SK-N-SH (cell line): ENCODE data around the gene HTRA2. TPM values are rescaled to one million over a fixed set of nuclear protein-coding genes. Genes with fewer than 3 reads are reported as not detected.

ENCODE experiments used
- CTCF ChIA-PET: fragments of 300-600, 350-600 bp; formaldehyde crosslinking; extraction: SDS; loops from one replicate; lab custom pipeline; 2021; lab: Yijun Ruan, JAX
- POLR2A ChIA-PET: fragments of 350-600 bp; sonication (Branson Sonifier 250); formaldehyde crosslinking; extraction: SDS; loops from one replicate; lab custom pipeline; 2020; ENCODE audit warnings: antibody characterized with exemption, inconsistent platforms; lab: Yijun Ruan, JAX
- DNase-seq: peaks from one replicate; pipeline ENCODE4 v3.0.0; 2012
- H2AFZ ChIP-seq: fragments of 200-600 bp; sonication (generic); 2 replicates; pipeline ENCODE4 v1.8.1; 2016; ENCODE audit warnings: antibody characterized with exemption, mild to moderate bottlenecking, low read depth
- H3F3A ChIP-seq: fragments of 200-600 bp; sonication (generic); replicated peaks from 2 replicates; pipeline ENCODE3; 2016; ENCODE audit warnings: antibody characterized with exemption, mild to moderate bottlenecking; ENCODE audit not compliant: insufficient read depth
- H3K27ac ChIP-seq, 2 experiments: fragments of 200-500 bp in 1 of 2; fragments of 200-600 bp in 1 of 2; sonication (Bioruptor generic) in 1 of 2; sonication (generic), shearing (Covaris generic) in 1 of 2; 2 replicates each; pipeline versions ENCODE4 v1.5.1 to v1.6.1; 2014 to 2016; ENCODE audit warnings: low read depth in 2 of 2, inconsistent platforms in 1 of 2, low read length in 1 of 2, mild to moderate bottlenecking in 1 of 2, mixed read lengths in 1 of 2
- H3K27me3 ChIP-seq: fragments of 200-600 bp; sonication (generic), shearing (Covaris generic); 2 replicates; pipeline ENCODE4 v1.6.1; 2016; ENCODE audit warnings: mixed run types; ENCODE audit not compliant: insufficient read depth
- H3K36me3 ChIP-seq, 2 experiments: fragments of 200-500 bp in 1 of 2; fragments of 200-600 bp in 1 of 2; sonication (Bioruptor generic) in 1 of 2; sonication (generic) in 1 of 2; replicated peaks in 1 of 2; 2 replicates each; pipeline versions ENCODE3 to v1.5.1; 2014 to 2016; ENCODE audit warnings: low read length in 1 of 2, mild to moderate bottlenecking in 1 of 2; ENCODE audit not compliant: insufficient read depth in 2 of 2, control insufficient read depth in 1 of 2
- H3K4me1 ChIP-seq, 2 experiments: fragments of 200-500 bp in 1 of 2; fragments of 200-600 bp in 1 of 2; sonication (Bioruptor generic) in 1 of 2; sonication (generic), shearing (Covaris generic) in 1 of 2; 2 replicates each; pipeline versions ENCODE4 v1.5.1 to v1.6.1; 2014 to 2016; ENCODE audit warnings: low read depth in 1 of 2, low read length in 1 of 2, mixed run types in 1 of 2; ENCODE audit not compliant: insufficient read depth in 2 of 2, control insufficient read depth in 1 of 2
- H3K4me2 ChIP-seq: fragments of 200-600 bp; sonication (generic), shearing (Covaris generic); 2 replicates; pipeline ENCODE4 v1.6.1; 2017; ENCODE audit warnings: mixed run types
- H3K4me3 ChIP-seq, 2 experiments: fragments of 200-500 bp in 1 of 2; fragments of 200-600 bp in 1 of 2; sonication (Bioruptor generic) in 1 of 2; sonication (generic), shearing (Covaris generic) in 1 of 2; 2 replicates each; pipeline versions ENCODE4 v1.5.1 to v1.8.1; 2014 to 2016; ENCODE audit warnings: low read depth in 2 of 2, inconsistent platforms in 1 of 2, low read length in 1 of 2, mild to moderate bottlenecking in 1 of 2, mixed read lengths in 1 of 2, moderate library complexity in 1 of 2
- H3K79me2 ChIP-seq: fragments of 200-600 bp; sonication (generic); 2 replicates; pipeline ENCODE4 v1.8.1; 2017; ENCODE audit warnings: mild to moderate bottlenecking; ENCODE audit not compliant: insufficient read depth
- H3K9ac ChIP-seq: fragments of 200-600 bp; sonication (generic); 2 replicates; pipeline ENCODE4 v1.6.1; 2017; ENCODE audit warnings: mixed run types
- H3K9me2 ChIP-seq: fragments of 200-600 bp; sonication (generic); 2 replicates; pipeline ENCODE4 v1.6.1; 2017; ENCODE audit warnings: mixed run types
- H3K9me3 ChIP-seq: fragments of 200-600 bp; sonication (generic); 2 replicates; pipeline ENCODE4 v1.6.1; 2017; ENCODE audit warnings: mixed run types, mild to moderate bottlenecking, moderate library complexity
- H4K20me1 ChIP-seq: fragments of 200-600 bp; sonication (generic); 2 replicates; pipeline ENCODE4 v1.6.1; 2017; ENCODE audit warnings: mild to moderate bottlenecking, mixed run types; ENCODE audit not compliant: insufficient read depth
- EP300 ChIP-seq, 2 experiments: IDR thresholded peaks; 2 replicates each; pipeline versions ENCODE4 v1.4.0 to v1.6.1; 2012; ENCODE audit warnings: borderline replicate concordance in 1 of 2, low read depth in 1 of 2, low read length in 1 of 2
- EZH2phosphoT487 ChIP-seq: fragments of 200-600 bp; sonication (generic); IDR thresholded peaks from 2 replicates; pipeline ENCODE4 v1.6.1; 2017; ENCODE audit warnings: low read depth, mixed run types, mild to moderate bottlenecking, antibody characterized with exemption, moderate library complexity, borderline replicate concordance
- FOSL2 ChIP-seq: IDR thresholded peaks from 2 replicates; pipeline ENCODE4 v1.4.0; 2012; ENCODE audit warnings: low read depth, mild to moderate bottlenecking, moderate library complexity, borderline replicate concordance
- FOXJ3 ChIP-seq: sonication (generic); formaldehyde crosslinking; IDR thresholded peaks from 2 replicates; pipeline ENCODE4 v1.5.1; 2020; ENCODE audit warnings: mild to moderate bottlenecking, missing genetic modification reagents
- FOXM1 ChIP-seq: IDR thresholded peaks from 2 replicates; pipeline ENCODE4 v1.4.0; 2012; ENCODE audit warnings: low read depth, mild to moderate bottlenecking
- GATA2 ChIP-seq: sonication (generic); formaldehyde crosslinking; IDR thresholded peaks from 2 replicates; pipeline ENCODE4 v1.5.0; 2020; ENCODE audit warnings: mild to moderate bottlenecking, missing genetic modification reagents
- NFIC ChIP-seq: IDR thresholded peaks from 2 replicates; pipeline ENCODE4 v1.4.0; 2012; ENCODE audit warnings: borderline replicate concordance
- NRF1 ChIP-seq: IDR thresholded peaks from 2 replicates; pipeline ENCODE4 v1.6.1; 2012; ENCODE audit warnings: low read depth, mild to moderate bottlenecking, low read length
- POLR2AphosphoS5 ChIP-seq: IDR thresholded peaks from 2 replicates; pipeline ENCODE4 v1.6.1; 2012; ENCODE audit warnings: low read depth, low read length
- RAD21 ChIP-seq: IDR thresholded peaks from 2 replicates; pipeline ENCODE4 v1.6.1; 2012; ENCODE audit warnings: mild to moderate bottlenecking, low read length
- RCOR1 ChIP-seq: fragments of 150-350 bp; IDR thresholded peaks from 2 replicates; pipeline ENCODE4 v1.6.1; 2017; ENCODE audit warnings: antibody characterized with exemption, low read length
- REST ChIP-seq: IDR thresholded peaks from 2 replicates; pipeline ENCODE4 v1.6.1; 2012; ENCODE audit warnings: mild to moderate bottlenecking, low read depth, low read length, moderate library complexity
- RFX5 ChIP-seq: IDR thresholded peaks from 2 replicates; pipeline ENCODE4 v1.6.1; 2012; ENCODE audit warnings: mild to moderate bottlenecking, improper control_type of control experiment, low read length
- TAF1 ChIP-seq: IDR thresholded peaks from 2 replicates; pipeline ENCODE4 v1.6.1; 2012; ENCODE audit warnings: low read depth, mild to moderate bottlenecking, low read length, moderate library complexity, borderline replicate concordance
- TCF12 ChIP-seq: IDR thresholded peaks from 2 replicates; pipeline ENCODE4 v1.4.0; 2012
- ZBTB33 ChIP-seq: IDR thresholded peaks from 2 replicates; pipeline ENCODE4 v1.4.0; 2012; ENCODE audit warnings: low read depth, borderline replicate concordance
- WGBS: methylation state at CpG from one replicate; pipeline ENCODE4 v1.1.6; 2017; ENCODE audit warnings: low lambda C conversion rate; 5-methylcytosine and 5-hydroxymethylcytosine counted together
- polyA plus RNA-seq, 3 experiments: library from polyadenylated mRNA; depleted of rRNA; stranded (reverse); fragments of >200 nt; gene quantifications; 2 replicates each; pipeline ENCODE4 v1.2.3, GENCODE V29; 2012
- TF ChIP-seq, protein P1 (sequence below): fragments of 150-350 bp; IDR thresholded peaks from 2 replicates; pipeline ENCODE4 v1.6.1; 2017; ENCODE audit warnings: antibody characterized with exemption, low read length, low read depth, borderline replicate concordance

HTRA2 gene
- polyA plus RNA-seq, 1 of the 3 experiments (the other 2 are of a cell fraction), result 55.7 TPM

DNA sequence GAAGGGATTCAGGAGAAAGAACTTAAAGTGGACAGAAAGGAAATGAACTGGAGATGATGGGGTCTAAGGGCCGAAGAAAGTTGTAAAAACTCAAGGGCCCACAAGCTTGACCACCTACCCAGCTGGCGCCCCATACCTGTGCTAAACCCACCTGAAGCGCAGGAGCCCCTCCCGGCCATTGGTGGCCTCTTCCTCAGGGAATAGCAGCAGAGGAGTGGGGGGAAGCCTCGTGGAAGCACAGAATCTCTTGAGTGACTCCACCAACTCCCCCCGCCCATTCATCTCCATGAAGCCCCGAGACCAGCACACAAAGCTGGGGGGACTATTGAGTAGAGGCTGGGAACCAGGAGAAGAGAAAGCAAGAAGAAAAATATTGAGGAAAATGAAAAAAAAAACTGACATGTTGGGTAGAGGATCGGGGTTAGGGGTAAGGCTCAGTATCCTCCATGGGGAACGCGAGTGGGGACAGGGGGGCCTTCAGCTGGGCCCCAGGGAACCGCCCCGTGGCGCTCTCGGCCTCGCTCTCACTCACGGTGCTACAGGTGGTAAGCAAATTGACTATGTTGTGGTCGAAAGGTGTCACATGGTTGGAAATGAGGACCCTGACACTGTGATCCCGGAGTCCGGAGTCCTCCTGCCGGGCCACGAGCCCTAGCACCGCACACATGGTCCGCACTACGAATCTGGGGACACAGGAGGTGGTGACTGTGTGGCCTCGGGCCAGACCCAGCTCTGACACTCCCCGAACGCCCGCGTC lies 955 bp upstream of the HTRA2 start:
- no peaks in the 10 kb centered on the region for H4K20me1 ChIP-seq
- no peaks in the 10 kb centered on the region for H3K9me2 ChIP-seq
- ChIA-PET POLR2A (interaction anchor here (1.3 to 2.5 kb wide), 8 partner anchors 8 to 70 kb away, joined by 4 to 13 read pairs (median 6); partner anchors contain the start of genes CCDC142, MRPL53, PCGF1 and TLX2), CTCF (interaction anchor here (1.2 to 7.0 kb wide), 6 partner anchors 14 to 59 kb away, joined by 3 to 80 read pairs (median 10); partner anchors contain the start of genes CCDC142, LBX2, PCGF1 and TLX2)
- H3K9ac ChIP-seq, result peak overlapping the region; percentile 90
- WGBS, result 5% methylated on average over 22 of the region's 29 CpGs
- H3K36me3 ChIP-seq, result peaks cover 26 to 49% of the 10 kb centered on the region in 2 experiments
- peaks cover 45% of the 10 kb centered on the region for H3K79me2 ChIP-seq
- DNase-seq, result no peak
- no peaks in the 10 kb centered on the region for H3K27me3 ChIP-seq
- peak overlapping the region; percentile 90 for H3K4me2 ChIP-seq
- peaks cover 13 to 24% of the 10 kb centered on the region in 2 experiments for H3K4me1 ChIP-seq
- H3K4me3 ChIP-seq, result peak overlapping the region; percentile 83 to 99
- TF ChIP-seq POLR2AphosphoS5 (no peak), RCOR1 (no peak), RAD21 (no peak), TCF12 (no peak), REST (no peak), NFIC (no peak), GATA2 (CRISPR knock-in tag) (no peak), TAF1 (no peak), RFX5 (no peak), ZBTB33 (no peak), FOSL2 (no peak), NRF1 (no peak), EZH2phosphoT487 (no peak), FOXM1 (no peak), EP300 (IDR thresholded peaks at IDR 0.05; ENCODE audit: borderline replicate concordance in 1 of 2, low read depth in 1 of 2, low read length in 1 of 2) (no peak), FOXJ3 (CRISPR knock-in tag) (no peak)
- TF ChIP-seq, protein P1, sequence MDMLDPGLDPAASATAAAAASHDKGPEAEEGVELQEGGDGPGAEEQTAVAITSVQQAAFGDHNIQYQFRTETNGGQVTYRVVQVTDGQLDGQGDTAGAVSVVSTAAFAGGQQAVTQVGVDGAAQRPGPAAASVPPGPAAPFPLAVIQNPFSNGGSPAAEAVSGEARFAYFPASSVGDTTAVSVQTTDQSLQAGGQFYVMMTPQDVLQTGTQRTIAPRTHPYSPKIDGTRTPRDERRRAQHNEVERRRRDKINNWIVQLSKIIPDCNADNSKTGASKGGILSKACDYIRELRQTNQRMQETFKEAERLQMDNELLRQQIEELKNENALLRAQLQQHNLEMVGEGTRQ, result no peak
- H3K27ac ChIP-seq, result peak overlapping the region; percentile 68 to 92
- H3K9me3 ChIP-seq, result no peaks in the 10 kb centered on the region
- peaks cover 11% of the 10 kb centered on the region for H3F3A ChIP-seq
- H2AFZ ChIP-seq, result peak overlapping the region; percentile 56
